ENCODE results near the gene RPRD1B.

RPRD1B gene

GRCh38 chr20:38134427-38135270 lies 101.1 kb downstream of the RPRD1B start:
- DNase-seq (ENCODE audit: low read depth in 1 of 2, low spot score in 1 of 2) = no peak

- no peak for DNase-seq (ENCODE audit: low read depth in 1 of 2, low spot score in 1 of 2)
These were observed 101.7 kb downstream of the RPRD1B start for GRCh38 chr20:38135271-38135650.

GRCh38 chr20:38135651-38136420 lies 102.3 kb downstream of the RPRD1B start:
- no peak for DNase-seq (ENCODE audit: low read depth in 1 of 2, low spot score in 1 of 2)

- no peak for DNase-seq (ENCODE audit: low read depth in 1 of 2, low spot score in 1 of 2)
These were observed 103.1 kb downstream of the RPRD1B start for GRCh38 chr20:38136421-38137245.

GRCh38 chr20:38137441-38138037 lies 104.0 kb downstream of the RPRD1B start:
- DNase-seq (ENCODE audit: low read depth in 1 of 2, low spot score in 1 of 2) = no peak

- DNase-seq (ENCODE audit: low read depth in 1 of 2, low spot score in 1 of 2) = no peak
These were observed 104.7 kb downstream of the RPRD1B start for GRCh38 chr20:38138086-38138778.

- DNase-seq (ENCODE audit: low read depth in 1 of 2, low spot score in 1 of 2) = no peak
These were observed 105.8 kb downstream of the RPRD1B start for GRCh38 chr20:38139156-38139912.

GRCh38 chr20:38139977-38140753 lies 106.6 kb downstream of the RPRD1B start:
- no peak for DNase-seq (ENCODE audit: low read depth in 1 of 2, low spot score in 1 of 2)

- DNase-seq (ENCODE audit: low read depth in 1 of 2, low spot score in 1 of 2) = no peak
These were observed 107.8 kb downstream of the RPRD1B start for GRCh38 chr20:38141204-38141888.

Measured in activated T-helper 1 cell treated with anti-CD3 and anti-CD28 coated beads, Interleukin-2, amount 50 U/mL, for 16 hours (primary cell).